HUES64 (cell line): ENCODE data around the gene COA3.
A peak's percentile ranks its signal among the peaks of the same experiment; 100 is the strongest.

Experiments used
- H3K27ac ChIP-seq: 2 replicates; pipeline ENCODE4 v1.7.0; 2013; ENCODE audit warnings: low read depth, low read length, inconsistent platforms
- H3K27me3 ChIP-seq: 2 replicates; pipeline ENCODE4 v1.6.1; 2013; ENCODE audit warnings: mild to moderate bottlenecking, low read length; ENCODE audit not compliant: insufficient read depth
- H3K36me3 ChIP-seq: 2 replicates; pipeline ENCODE4 v1.6.1; 2013; ENCODE audit warnings: mild to moderate bottlenecking, low read length; ENCODE audit not compliant: insufficient read depth
- H3K4me1 ChIP-seq: 2 replicates; pipeline ENCODE4 v1.6.1; 2013; ENCODE audit warnings: mild to moderate bottlenecking, low read length, moderate library complexity; ENCODE audit not compliant: insufficient read depth
- H3K4me3 ChIP-seq: 2 replicates; pipeline ENCODE4 v1.5.1; 2013; ENCODE audit warnings: mild to moderate bottlenecking, low read length, moderate library complexity
- H3K9ac ChIP-seq: 2 replicates; pipeline ENCODE4 v1.6.1; 2013; ENCODE audit warnings: mild to moderate bottlenecking, low read depth, low read length
- H3K9me3 ChIP-seq: 2 replicates; pipeline ENCODE4 v1.6.1; 2013; ENCODE audit warnings: low read depth, low read length; ENCODE audit not compliant: insufficient read depth
- WGBS: fragments of 150-250, 120-280 bp; methylation state at CpG from one replicate; pipeline ENCODE4 v1.1.7; 2013; ENCODE audit warnings: missing lambda C conversion rate; 5-methylcytosine and 5-hydroxymethylcytosine counted together

COA3 gene

GRCh38 chr17:42814633-42815399, 16.3 kb upstream of the COA3 start:
- Histone ChIP-seq H3K27ac (no peak overlapping the region), H3K9me3 (no peaks in the 10 kb centered on the region), H3K4me3 (no peak overlapping the region), H3K27me3 (no peaks in the 10 kb centered on the region), H3K4me1 (no peaks in the 10 kb centered on the region), H3K9ac (no peak overlapping the region), H3K36me3 (peaks cover 88% of the 10 kb centered on the region)
- WGBS, result 90% methylated on average over 8 of the region's 8 CpGs

GRCh38 chr17:42809250-42809649, 10.7 kb upstream of the COA3 start:
- H3K27me3 ChIP-seq, result no peaks in the 10 kb centered on the region
- H3K4me1 ChIP-seq, result no peaks in the 10 kb centered on the region
- H3K9me3 ChIP-seq, result no peaks in the 10 kb centered on the region
- 83% methylated on average over 3 of the region's 3 CpGs for WGBS
- no peak overlapping the region for H3K4me3 ChIP-seq
- no peak overlapping the region for H3K27ac ChIP-seq
- H3K9ac ChIP-seq, result no peak overlapping the region
- peaks cover 44% of the 10 kb centered on the region for H3K36me3 ChIP-seq

GRCh38 chr17:42806249-42806648, 7.7 kb upstream of the COA3 start:
- Histone ChIP-seq H3K4me3 (no peak overlapping the region), H3K9me3 (no peaks in the 10 kb centered on the region), H3K36me3 (peaks cover 24% of the 10 kb centered on the region), H3K4me1 (no peaks in the 10 kb centered on the region), H3K27ac (no peak overlapping the region), H3K9ac (no peak overlapping the region), H3K27me3 (peaks cover 7% of the 10 kb centered on the region; the same call in 1 of the 2 replicates)
- 93% methylated on average over 1 of the region's 1 CpG for WGBS

- H3K36me3 ChIP-seq, result peaks cover 11% of the 10 kb centered on the region; the same call in 1 of the 2 replicates
- H3K4me1 ChIP-seq, result no peaks in the 10 kb centered on the region
- no peak overlapping the region for H3K9ac ChIP-seq
- H3K27me3 ChIP-seq, result peaks cover 16% of the 10 kb centered on the region
- 93% methylated on average over 1 of the region's 1 CpG for WGBS
- H3K27ac ChIP-seq, result no peak overlapping the region
- no peaks in the 10 kb centered on the region for H3K9me3 ChIP-seq
- H3K4me3 ChIP-seq, result no peak overlapping the region
These were observed 6.4 kb upstream of the COA3 start for GRCh38 chr17:42804918-42805367.

- 95% methylated on average over 2 of the region's 2 CpGs for WGBS
- H3K9ac ChIP-seq, result no peak overlapping the region
- H3K36me3 ChIP-seq, result no peaks in the 10 kb centered on the region
- no peaks in the 10 kb centered on the region for H3K9me3 ChIP-seq
- H3K27ac ChIP-seq, result peak overlapping the region; percentile 52; the same call in 1 of the 2 replicates
- peaks cover 24% of the 10 kb centered on the region for H3K27me3 ChIP-seq
- no peaks in the 10 kb centered on the region for H3K4me1 ChIP-seq
- no peak overlapping the region for H3K4me3 ChIP-seq
These were observed 4.8 kb upstream of the COA3 start for GRCh38 chr17:42803074-42803883.

GRCh38 chr17:42798011-42798382, 507 bp downstream of the COA3 start:
- H3K4me1 ChIP-seq, result peaks cover 3% of the 10 kb centered on the region; the same call in 1 of the 2 replicates
- 38% methylated on average over 10 of the region's 10 CpGs for WGBS
- peak overlapping the region; percentile 95 for H3K4me3 ChIP-seq
- peak overlapping the region; percentile 90 for H3K9ac ChIP-seq
- H3K27ac ChIP-seq, result no peak overlapping the region
- peaks cover 24% of the 10 kb centered on the region for H3K27me3 ChIP-seq
- H3K9me3 ChIP-seq, result no peaks in the 10 kb centered on the region
- H3K36me3 ChIP-seq, result peaks cover 15% of the 10 kb centered on the region; the same call in 1 of the 2 replicates

- no peaks in the 10 kb centered on the region for H3K9me3 ChIP-seq
- peaks cover 15% of the 10 kb centered on the region; the same call in 1 of the 2 replicates for H3K36me3 ChIP-seq
- H3K4me1 ChIP-seq, result peaks cover 3% of the 10 kb centered on the region; the same call in 1 of the 2 replicates
- peak overlapping the region; percentile 95 for H3K4me3 ChIP-seq
- WGBS, result 96% methylated on average over 9 of the region's 10 CpGs
- no peak overlapping the region for H3K27ac ChIP-seq
- peaks cover 24% of the 10 kb centered on the region for H3K27me3 ChIP-seq
- H3K9ac ChIP-seq, result peak overlapping the region; percentile 90; the same call in 1 of the 2 replicates
These were observed 1.2 kb downstream of the COA3 start for GRCh38 chr17:42797067-42798007.

GRCh38 chr17:42796066-42796758, 2.3 kb downstream of the COA3 start:
- Histone ChIP-seq H3K27ac (no peak overlapping the region), H3K9me3 (no peaks in the 10 kb centered on the region), H3K4me3 (no peak overlapping the region), H3K4me1 (peaks cover 3% of the 10 kb centered on the region; the same call in 1 of the 2 replicates), H3K9ac (no peak overlapping the region), H3K27me3 (peaks cover 17% of the 10 kb centered on the region), H3K36me3 (peaks cover 15% of the 10 kb centered on the region; the same call in 1 of the 2 replicates)
- 96% methylated on average over 18 of the region's 18 CpGs for WGBS

- 90% methylated on average over 10 of the region's 10 CpGs for WGBS
- H3K36me3 ChIP-seq, result peaks cover 15% of the 10 kb centered on the region; the same call in 1 of the 2 replicates
- no peak overlapping the region for H3K9ac ChIP-seq
- H3K27me3 ChIP-seq, result peaks cover 14% of the 10 kb centered on the region
- no peak overlapping the region for H3K4me3 ChIP-seq
- peaks cover 3% of the 10 kb centered on the region; the same call in 1 of the 2 replicates for H3K4me1 ChIP-seq
- no peak overlapping the region for H3K27ac ChIP-seq
- no peaks in the 10 kb centered on the region for H3K9me3 ChIP-seq
These were observed 3.0 kb downstream of the COA3 start for GRCh38 chr17:42795465-42795864.

- Histone ChIP-seq H3K27ac (no peak overlapping the region), H3K36me3 (peaks cover 15% of the 10 kb centered on the region; the same call in 1 of the 2 replicates), H3K9ac (no peak overlapping the region), H3K4me3 (no peak overlapping the region), H3K27me3 (peaks cover 10% of the 10 kb centered on the region), H3K4me1 (peaks cover 3% of the 10 kb centered on the region; the same call in 1 of the 2 replicates), H3K9me3 (no peaks in the 10 kb centered on the region)
- WGBS, result 92% methylated on average over 3 of the region's 4 CpGs
These were observed 3.4 kb downstream of the COA3 start for GRCh38 chr17:42795061-42795460.
